Brain microvascular endothelial cell (primary cell): ENCODE results near the gene NBAS.

Experiments
- DNase-seq: peaks from one replicate; pipeline ENCODE4 v3.0.0-alpha.2; 2020
- H3K27ac ChIP-seq: fragments of 250-450 bp; sonication (Bioruptor Pico); 2 replicates; pipeline ENCODE4 v1.5.1; 2020; ENCODE audit warnings: mild to moderate bottlenecking, moderate library complexity
- H3K27me3 ChIP-seq: fragments of 250-450 bp; sonication (Bioruptor Pico); replicated peaks from 2 replicates; pipeline ENCODE4 v1.5.1; 2020; ENCODE audit warnings: mild to moderate bottlenecking
- H3K36me3 ChIP-seq: fragments of 250-450 bp; sonication (Bioruptor Pico); replicated peaks from 2 replicates; pipeline ENCODE4 v1.5.1; 2020; ENCODE audit warnings: mild to moderate bottlenecking
- H3K4me3 ChIP-seq: 2 replicates; pipeline ENCODE4 v1.5.1; 2011; ENCODE audit warnings: low read depth, mild to moderate bottlenecking, control low read depth, low read length, moderate library complexity
- in situ Hi-C: cut with HindIII; loops from 2 replicates; pipeline ENCODE4 v1.10.0; 2017; ENCODE audit warnings: low sequenced_read_pairs, low pct_ligation_motif_present
- TF ChIP-seq, protein P1 (sequence below): IDR thresholded peaks from 2 replicates; pipeline ENCODE4 v1.5.1; 2011; ENCODE audit warnings: low read depth, mild to moderate bottlenecking, moderate library complexity, low read length, control low read depth, inconsistent platforms; ENCODE audit errors: missing control alignments

The NBAS gene

DNA sequence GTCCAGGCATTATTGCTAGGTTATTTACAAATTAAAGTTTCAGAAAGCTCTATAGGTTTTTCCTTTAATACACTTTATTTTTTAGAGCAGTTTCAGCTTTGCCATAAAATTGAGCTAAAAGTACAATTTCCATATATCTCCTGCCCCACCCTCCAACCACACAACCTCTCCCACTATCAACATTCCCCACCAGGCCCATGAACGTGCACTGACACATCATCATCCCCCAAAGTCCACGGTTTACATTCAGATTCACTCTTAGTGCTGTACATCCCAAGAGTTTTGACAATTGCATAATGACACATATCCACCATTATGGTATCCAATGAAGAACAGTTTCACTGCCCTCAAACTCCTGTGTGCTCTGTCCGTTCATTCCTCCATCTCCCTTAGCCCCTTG lies 139.4 kb downstream of the NBAS start:
- TF ChIP-seq, protein P1, sequence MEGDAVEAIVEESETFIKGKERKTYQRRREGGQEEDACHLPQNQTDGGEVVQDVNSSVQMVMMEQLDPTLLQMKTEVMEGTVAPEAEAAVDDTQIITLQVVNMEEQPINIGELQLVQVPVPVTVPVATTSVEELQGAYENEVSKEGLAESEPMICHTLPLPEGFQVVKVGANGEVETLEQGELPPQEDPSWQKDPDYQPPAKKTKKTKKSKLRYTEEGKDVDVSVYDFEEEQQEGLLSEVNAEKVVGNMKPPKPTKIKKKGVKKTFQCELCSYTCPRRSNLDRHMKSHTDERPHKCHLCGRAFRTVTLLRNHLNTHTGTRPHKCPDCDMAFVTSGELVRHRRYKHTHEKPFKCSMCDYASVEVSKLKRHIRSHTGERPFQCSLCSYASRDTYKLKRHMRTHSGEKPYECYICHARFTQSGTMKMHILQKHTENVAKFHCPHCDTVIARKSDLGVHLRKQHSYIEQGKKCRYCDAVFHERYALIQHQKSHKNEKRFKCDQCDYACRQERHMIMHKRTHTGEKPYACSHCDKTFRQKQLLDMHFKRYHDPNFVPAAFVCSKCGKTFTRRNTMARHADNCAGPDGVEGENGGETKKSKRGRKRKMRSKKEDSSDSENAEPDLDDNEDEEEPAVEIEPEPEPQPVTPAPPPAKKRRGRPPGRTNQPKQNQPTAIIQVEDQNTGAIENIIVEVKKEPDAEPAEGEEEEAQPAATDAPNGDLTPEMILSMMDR, result no peak
- no peak for DNase-seq
- Histone ChIP-seq H3K4me3 (no peak overlapping the region), H3K27ac (no peak overlapping the region), H3K27me3 (no peaks in the 10 kb centered on the region), H3K36me3 (no peaks in the 10 kb centered on the region)
- in situ Hi-C loops, result no loop called here

- H3K4me3 ChIP-seq, result no peak overlapping the region
- no peak overlapping the region for H3K27ac ChIP-seq
- in situ Hi-C loops, result no loop called here
- no peak for DNase-seq
- H3K27me3 ChIP-seq, result no peaks in the 10 kb centered on the region
- H3K36me3 ChIP-seq, result peaks cover under 1% of the 10 kb centered on the region
- TF ChIP-seq, protein P1, result no peak
Observed at GRCh38 chr2:15415748-15416147, 145.4 kb downstream of the NBAS start.

DNA sequence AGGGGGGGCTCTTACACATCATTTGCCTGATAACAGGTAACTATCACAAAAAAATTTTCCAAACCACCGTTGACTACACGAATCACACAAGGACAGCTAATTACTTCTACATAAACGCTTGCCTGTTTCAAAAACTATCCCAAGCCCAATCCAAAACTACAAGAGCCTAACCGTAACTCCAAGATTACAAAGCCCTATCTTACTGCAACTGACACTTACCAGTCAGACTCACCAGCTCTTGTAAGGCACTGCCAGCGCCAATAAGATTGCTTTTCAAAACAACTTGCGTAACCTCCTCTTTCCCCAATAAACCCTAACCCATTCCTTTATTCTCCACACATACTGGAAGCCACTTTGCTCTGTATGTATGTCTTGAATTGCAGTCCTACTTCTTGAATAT lies 148.4 kb downstream of the NBAS start:
- Histone ChIP-seq H3K36me3 (peaks cover 2% of the 10 kb centered on the region), H3K4me3 (no peak overlapping the region), H3K27ac (no peak overlapping the region), H3K27me3 (no peaks in the 10 kb centered on the region)
- TF ChIP-seq, protein P1, result no peak
- DNase-seq, result no peak
- in situ Hi-C loops, result no loop called here

DNA sequence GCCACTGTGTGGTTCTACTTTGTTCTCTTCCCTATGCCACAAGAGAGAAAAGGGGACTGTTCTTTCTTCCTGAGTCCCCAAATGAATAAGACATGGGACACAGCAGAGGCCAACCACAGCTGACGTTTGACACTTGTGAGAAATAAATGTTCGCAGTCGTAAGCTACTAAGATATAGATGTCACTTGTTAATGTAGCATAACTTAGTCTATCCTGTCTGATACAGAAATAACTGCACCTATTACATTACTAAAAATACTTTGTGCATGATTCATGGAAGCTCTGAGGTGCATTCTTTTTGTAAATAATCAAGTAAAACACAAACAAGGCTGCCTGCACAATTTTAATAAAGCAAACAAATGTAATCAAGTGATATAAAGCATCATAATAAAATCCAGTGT lies 148.8 kb downstream of the NBAS start:
- no peak overlapping the region for H3K27ac ChIP-seq
- in situ Hi-C loops, result no loop called here
- no peaks in the 10 kb centered on the region for H3K27me3 ChIP-seq
- no peak for DNase-seq
- TF ChIP-seq, protein P1, result no peak
- no peak overlapping the region for H3K4me3 ChIP-seq
- H3K36me3 ChIP-seq, result peaks cover 2% of the 10 kb centered on the region

- no peak for DNase-seq
- Histone ChIP-seq H3K4me3 (no peak overlapping the region), H3K27ac (no peak overlapping the region), H3K36me3 (peaks cover 2% of the 10 kb centered on the region), H3K27me3 (no peaks in the 10 kb centered on the region)
- TF ChIP-seq, protein P1, result no peak
- in situ Hi-C loops, result no loop called here
Observed at GRCh38 chr2:15410884-15411283, 150.2 kb downstream of the NBAS start.

GRCh38 chr2:15408759-15409158 lies 152.4 kb downstream of the NBAS start:
- H3K36me3 ChIP-seq, result peaks cover 2% of the 10 kb centered on the region
- no peak for DNase-seq
- in situ Hi-C loops, result no loop called here
- TF ChIP-seq, protein P1, result no peak
- no peak overlapping the region for H3K4me3 ChIP-seq
- no peak overlapping the region for H3K27ac ChIP-seq
- no peaks in the 10 kb centered on the region for H3K27me3 ChIP-seq
